GM19452 (cell line): ENCODE data around the gene C11orf24.
A peak's percentile ranks its signal among the peaks of the same experiment; 100 is the strongest.
"Not testable (repeated sequence)": the region's sequence is repeated elsewhere in the genome, so short reads cannot be mapped to it uniquely, and the experiment has no call there.

Source experiments
- ATAC-seq: cut with Tn5 transposase; IDR thresholded peaks from one replicate; pipeline ENCODE4 v1.9.1; 2021; ENCODE audit not compliant: unreplicated experiment

The C11orf24 gene

DNA sequence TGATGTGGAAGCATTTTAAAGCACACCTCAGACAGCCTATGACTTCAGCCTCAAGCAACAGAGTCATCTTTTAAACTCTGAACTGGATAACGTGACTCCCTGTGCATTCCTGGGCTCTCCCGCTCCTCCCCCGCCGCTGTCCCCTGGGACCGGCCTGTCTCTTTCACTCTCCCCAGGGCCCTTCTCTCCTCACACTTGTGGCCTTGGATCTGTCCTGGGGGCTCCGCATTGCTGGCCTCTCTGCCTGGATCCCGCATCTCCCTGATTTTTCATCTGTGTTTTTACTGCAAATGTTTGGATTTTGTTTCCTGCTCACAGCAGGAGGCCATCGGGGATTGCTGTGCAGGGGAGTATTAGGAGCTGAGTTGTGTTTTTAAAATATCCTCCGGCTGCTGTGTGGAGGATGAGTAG is 15.4 kb downstream of the C11orf24 start:
- no peak for ATAC-seq

DNA sequence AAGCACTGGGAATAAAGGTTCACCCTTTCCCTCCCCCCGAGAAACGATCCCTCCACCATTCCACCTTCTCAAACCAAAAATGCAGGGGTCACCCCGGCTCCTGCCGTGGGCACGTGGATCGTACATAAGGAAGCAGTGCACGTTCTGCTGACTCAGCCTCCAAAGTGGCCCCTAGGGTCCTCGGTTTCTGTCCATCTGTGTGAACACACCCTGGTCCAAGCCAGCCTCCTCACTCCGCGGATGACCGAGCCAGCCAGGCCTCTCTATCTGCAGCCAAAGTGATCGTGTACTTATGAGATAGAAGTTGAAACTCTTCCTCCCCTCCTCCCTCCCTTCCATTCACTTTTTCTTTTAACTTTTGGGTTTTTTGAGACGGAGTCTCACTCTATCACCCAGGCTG is 16.2 kb downstream of the C11orf24 start:
- no peak for ATAC-seq

DNA sequence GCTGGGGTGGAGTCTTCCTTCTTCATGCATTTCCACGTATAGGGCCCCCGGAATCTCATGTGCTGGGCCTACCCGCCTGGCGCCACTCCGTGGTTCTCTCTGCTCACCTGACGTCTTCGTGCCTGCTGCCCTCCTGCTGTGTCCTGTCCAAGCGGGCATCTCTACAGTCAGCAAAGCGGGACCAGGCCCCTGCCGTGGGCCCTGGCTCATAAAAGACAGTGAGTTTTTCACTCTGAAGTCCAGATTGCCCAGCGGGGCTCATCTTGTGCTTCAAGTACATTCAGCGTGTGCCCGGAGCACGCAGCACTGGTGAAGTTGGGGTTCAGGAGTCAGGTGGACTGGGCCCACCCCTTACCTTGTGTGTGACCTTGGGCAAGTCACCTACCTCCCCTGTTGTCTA is 17.4 kb downstream of the C11orf24 start:
- ATAC-seq = no peak

DNA sequence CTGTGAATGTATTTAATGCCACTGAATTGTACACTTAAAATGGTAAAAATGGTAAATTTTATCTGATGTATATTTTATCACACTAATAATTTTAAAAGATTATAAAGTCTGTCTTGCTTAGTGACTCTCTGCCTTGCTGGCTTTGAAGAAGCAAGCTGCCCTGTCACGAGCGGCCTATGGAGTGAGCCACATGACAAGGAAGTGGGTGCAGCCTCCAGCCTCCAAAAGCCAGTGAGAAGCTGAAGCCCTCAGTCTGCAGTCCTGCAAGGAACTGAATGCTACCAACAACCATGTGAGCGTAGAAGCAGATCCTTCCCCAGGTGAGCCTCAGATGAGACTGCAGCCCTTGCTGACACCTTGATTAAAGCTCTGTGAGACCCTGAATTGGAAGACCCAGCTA is 20.0 kb downstream of the C11orf24 start:
- no peak for ATAC-seq

DNA sequence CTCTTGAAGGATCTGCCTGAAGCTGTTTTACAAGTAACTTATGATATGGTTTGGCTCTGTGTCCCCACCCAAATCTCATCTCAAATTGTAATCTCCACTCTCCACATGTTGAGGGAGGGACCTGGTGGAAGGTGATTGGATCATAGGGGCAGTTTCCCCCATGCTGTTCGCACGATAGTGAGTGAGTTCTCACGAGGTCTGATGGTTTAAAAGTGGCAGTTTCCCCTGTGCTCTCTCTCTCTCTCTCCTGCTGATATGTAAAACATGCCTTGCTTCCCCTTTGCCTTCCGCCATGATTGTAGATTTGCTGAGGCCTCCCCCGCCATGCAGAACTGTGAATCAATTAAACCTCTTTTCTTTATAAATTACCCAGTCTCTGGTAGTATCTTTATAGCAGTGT is 26.9 kb downstream of the C11orf24 start:
- ATAC-seq = not testable (repeated sequence)

DNA sequence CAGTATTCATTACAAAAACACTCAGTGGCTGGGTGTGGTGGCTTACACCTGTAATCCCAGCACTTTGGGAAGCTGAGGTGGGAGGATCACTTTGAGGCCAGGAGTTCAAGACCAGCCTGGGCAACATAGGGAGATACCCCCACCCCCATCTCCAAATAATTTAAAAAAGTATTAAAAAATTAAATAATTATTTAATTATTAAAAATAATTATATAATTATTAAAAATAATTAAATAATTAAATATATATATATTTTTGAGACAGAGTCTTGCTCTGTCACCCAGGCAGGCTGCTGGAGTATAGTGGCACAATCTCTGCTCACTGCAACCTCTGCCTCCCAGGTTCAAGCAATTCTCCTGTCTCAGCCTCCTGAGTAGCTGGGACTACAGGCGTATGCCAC is 27.9 kb downstream of the C11orf24 start:
- ATAC-seq = not testable (repeated sequence)

DNA sequence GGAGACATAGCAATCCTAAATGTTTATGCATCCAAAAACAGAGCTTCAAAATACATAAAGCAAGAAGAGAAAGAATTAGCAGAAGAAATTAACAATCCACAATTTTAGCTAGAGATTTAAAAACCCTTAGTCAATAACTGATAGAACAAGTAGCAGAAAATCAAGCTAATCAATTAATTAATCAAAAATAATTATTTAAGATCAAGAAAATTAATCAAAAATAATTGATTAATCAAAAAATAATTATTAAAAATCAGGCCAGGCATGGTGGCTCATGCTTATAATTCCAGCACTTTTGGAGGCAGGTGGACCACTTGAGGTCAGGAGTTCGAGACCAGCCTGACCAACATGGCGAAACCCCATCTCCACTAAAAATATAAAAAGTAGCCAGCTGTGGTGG is 29.2 kb downstream of the C11orf24 start:
- no peak for ATAC-seq

DNA sequence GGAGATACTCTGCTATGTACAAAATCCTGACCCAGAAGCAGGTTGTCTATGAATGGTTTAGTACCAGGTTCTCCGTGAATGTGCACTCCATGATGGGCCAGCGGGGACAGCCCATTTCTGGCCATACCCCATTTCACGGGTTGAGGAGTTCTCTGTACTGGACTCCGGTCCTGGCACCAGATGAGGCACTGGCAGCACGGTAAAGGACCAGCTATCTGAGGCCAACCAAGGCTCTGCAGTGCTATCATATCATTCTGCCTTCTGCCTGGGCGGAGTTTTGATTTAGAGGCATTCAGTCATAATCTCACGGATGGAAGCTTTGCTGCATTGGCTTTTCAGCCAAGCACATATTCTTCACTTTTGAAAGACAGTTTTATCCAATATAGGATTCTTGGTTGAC is 40.2 kb downstream of the C11orf24 start:
- no peak for ATAC-seq

DNA sequence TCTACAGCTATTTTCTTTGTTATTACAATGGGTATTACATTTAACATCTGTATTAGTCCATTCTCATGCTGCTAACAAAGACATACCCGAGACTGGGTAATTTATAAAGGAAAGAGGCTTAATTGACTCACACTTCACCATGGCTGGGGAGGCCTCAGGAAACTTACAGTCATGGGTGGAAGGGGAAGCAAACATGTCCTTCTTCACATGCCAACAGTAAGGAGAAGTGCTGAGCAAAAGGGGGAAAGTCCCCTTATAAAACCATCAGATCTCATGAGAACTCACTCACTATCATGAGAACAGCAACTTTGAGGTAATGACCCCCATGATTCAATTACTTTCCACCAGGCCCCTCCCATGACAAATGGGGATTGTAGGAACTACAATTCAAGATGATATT is 42.2 kb downstream of the C11orf24 start:
- no peak for ATAC-seq

DNA sequence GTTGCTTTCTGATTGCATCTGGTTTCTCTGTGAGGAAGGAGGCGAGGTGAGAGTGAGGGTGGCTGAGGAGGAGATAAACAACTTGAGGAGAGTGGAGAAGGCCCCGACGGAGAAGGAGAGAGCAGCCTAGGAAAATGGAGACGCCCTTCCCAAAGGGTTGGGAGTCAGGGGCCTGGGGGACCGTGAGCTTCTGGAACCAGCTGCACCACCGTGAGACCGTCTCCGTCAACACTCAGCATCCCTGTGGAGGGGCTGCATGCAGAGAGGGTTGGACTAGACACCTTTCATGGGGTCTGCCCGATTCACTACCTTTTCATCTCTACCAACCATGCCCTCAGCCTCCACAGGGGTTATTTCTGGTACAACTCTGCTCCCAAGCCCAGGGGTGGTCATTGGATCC is 45.4 kb downstream of the C11orf24 start:
- no peak for ATAC-seq

DNA sequence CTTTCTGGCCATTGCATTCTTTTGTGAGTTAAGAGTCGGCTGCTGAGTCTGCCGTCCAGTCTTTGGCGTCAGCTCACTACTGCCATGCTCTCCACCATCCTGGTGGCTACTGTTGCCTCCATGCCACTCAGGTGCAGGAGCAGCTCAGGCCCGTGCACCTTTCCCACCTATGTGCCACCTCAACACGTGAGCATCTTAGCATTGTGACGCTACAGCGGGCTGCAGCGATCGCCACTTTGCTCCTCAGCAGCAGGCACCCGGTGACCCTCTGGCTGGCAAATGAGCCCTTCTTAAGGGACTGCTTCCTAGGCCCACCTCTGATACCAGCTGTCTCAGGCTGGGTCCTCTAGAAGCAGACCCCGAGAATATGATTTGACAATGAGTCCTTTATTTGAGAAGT is 47.2 kb downstream of the C11orf24 start:
- no peak for ATAC-seq

DNA sequence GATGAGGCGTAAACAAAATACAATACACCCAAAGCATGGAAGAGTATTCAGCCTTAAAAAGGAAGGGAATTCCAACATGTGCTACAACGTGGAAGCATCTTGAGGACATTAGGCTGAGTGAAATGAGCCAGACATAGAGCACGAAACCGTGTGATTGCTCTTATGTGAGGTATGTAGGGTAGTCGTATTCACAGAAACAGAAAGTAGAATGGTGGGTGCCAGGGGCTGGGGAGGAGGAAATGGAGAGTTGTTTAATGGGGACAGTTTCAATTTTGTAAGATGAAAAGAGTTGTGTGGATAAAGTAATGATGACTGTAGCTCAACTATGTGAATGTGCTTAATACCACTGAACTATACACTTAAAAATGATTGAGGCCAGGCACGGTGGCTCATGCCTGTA is 48.5 kb downstream of the C11orf24 start:
- no peak for ATAC-seq

DNA sequence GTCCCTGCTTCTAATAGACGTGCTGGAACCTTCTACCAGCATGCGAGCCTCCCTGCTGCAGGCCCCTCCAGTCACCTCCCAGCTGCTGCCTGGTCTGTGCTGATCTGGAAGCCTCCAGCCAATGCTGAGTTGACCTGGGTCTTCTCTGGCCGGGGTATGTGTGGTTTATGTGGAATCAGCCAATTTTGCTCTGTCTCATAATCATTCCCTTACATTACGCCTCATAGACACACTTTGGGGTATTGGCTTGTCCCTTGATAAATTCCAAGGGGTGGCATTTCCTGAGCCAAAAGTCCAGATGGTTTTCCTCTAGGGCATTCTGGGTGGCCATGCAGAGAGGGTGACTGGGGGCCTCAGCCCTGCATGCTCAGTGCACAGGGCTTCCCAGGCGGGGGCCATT is 50.4 kb downstream of the C11orf24 start:
- no peak for ATAC-seq

DNA sequence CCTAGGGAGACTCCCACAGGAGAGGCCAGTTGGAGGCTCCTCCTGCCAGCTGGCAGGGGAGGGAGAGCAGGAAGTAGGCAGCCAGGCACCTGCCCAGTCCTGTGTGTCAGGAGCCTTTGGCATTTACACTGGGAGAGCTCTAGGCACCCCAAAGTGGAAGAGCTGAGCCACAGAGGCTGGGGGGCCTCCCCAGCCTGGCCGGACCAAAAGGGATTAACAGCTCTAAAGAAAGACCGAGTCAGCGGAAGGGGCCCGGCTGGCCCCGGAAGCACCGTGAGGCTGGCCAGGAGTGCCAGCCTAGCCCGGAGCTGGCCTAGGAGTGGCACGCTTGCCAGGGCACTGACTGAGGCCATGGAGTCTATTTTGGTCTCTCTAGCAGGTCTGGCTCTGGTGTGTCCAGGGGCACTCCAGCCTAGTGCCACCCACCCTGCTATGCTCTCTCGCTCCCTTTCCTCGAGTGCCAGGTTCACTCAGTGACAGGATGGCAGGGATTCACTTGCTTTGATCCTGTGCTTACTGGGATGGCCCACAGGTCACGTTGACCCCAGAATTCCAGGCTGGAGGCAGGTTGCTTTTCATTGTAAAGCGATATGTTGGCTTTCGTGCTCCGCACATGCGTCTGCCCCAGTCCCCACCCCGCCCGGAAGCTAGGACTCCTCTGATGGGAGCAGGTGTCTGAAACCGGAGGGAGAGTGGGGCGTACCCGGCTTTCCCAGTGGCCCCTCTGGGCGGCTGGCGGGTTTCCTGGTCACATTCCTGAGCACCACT is 55.4 kb downstream of the C11orf24 start:
- no peak for ATAC-seq

DNA sequence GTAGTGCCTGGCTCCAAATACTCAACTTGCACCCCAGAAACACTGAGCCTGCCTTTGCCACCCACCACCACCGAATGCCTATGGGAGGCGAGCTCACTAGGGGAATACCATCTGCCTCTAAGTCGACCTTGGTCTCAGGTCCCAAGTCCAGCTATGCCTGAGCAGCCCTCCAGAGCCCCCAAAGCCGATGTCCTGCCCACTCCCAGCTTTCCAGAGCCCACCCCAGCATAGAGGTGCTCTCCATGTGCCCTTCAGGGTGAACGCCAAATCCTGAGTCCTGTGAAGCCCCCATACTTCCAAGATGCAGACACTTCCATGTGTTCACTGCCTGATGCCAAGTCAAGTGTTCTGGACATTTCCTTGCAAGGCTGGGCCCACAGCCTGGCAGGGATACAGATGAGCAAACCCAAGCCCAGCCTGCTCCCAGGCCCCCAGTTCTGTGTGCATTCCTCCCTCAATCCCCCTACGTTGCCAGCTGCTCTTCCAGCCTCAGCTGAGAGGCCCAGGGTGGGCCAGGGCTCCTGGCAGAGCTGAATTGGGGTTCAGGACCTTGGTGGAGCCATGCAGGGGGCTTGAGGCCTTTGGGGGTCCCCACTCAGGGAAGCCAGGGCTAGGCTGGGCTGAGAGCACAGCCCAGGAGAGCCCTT is 56.1 kb downstream of the C11orf24 start:
- ATAC-seq = no peak

DNA sequence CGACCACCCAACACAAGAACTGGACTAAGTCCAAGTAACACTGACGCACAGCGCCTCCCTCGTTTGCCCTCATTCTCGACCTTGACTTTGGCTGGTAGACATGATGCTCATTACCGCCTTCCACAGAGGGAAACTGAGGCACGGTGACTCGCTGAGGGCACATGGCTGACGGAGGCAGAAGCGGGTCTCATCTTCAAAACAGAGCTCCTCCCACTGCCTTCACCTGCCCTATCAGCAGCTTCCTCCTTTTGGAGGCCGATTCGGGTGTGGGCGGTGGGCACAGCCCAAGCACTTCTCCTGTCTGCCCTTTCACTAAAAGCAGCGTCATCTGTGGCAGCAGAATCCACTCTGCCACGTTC is 56.7 kb downstream of the C11orf24 start:
- no peak for ATAC-seq

DNA sequence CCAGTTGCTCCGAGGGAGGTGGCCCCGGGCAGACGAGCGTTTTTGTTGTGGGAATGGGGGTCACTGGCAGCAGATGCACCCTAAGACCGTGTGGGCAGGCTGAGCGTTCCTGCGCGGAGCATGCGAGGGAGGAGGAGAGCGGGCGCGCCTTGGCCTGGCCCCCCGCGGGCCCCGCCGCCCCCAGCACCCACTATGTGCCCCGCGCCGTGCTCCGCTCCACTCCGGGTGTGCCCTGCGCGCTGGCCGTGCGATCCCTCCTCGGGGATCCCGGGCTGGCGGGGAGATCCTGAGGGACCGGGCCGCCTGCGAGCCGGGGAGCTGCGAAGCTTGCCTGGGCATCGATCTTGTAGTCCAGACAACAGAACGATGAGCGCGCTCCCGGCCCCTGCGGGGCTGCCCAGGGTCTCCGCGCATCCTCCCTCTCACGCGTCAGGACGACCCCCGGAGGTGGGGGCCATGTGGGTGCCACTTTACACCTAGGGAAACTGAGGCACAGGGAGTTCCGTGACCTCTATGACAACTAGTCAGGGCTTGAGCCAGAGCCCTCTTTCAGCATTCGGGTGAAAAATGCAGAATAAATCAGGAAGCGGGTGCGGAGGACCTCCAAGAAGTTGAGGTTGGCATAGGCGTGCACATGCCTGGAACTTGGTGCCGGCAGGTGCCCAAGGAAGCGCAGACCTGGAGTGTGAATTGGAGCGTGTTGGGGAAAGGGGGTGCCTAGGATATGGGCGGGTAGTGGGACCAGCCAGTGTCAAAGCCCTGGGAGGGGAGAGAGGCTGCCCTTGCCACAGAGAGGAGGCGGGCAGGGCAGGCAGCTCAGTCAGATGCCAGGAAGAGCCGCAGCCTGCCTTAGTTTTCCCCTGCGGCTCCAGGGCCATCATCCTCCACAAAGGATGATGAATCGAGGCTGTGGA is 57.3 kb downstream of the C11orf24 start:
- ATAC-seq = no peak

DNA sequence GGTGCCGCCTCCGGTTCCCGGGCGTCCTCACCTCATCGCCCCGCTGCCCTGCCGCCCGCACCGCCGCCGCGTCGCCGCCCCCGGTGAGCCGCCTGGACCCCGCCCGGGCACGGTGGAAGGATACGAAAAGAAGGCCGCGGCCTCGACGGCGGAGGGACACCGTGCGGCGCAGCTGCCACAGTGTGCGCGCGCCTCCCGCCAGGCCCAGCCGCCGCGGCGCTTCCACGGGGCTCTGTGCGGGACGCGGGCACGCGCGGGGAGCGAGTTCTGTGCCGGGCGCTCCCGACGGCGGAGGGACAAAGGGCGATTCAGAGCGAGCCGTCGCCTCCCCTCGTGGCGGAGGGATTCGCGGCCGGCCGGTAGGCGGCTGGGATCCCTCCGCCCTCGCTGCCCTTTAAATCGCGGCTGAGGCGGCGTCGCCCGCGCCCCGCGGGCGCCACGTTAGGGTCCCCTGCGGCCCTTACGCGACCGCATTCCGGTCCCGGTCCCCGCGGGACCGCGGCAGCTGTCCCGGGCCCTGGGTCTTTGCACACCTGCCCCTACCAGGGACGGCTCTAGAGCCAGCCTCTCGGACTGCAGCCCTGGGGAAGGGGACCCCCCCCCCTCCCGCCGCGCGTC is 58.1 kb downstream of the C11orf24 start:
- ATAC-seq = peak; percentile 51

DNA sequence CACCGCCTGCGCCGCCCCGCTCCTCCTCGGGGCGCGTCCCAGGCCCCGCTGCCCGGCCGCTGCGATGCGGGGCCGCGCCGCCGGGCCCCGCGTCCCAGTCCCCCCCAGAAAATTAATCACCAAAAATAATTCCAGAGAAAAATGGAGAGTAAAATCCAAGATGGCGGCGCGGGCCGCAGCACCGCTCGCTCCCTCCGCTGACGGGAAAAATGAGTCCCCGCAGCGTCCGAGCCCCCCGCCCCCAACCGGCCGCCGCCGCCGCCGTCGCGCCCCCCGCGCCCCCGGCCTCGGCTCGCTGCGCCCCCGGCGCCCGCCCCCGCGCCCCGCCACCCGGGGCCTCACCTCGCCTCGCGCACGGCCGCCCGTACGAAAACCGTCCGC is 58.6 kb downstream of the C11orf24 start, which contains the start of gene KMT5B:
TSS of gene KMT5B (minus strand) at position 162 of the 381 bp plus-strand sequence. CDS start 23,220 bp downstream, outside the sequence.
- peak; percentile 5 for ATAC-seq

DNA sequence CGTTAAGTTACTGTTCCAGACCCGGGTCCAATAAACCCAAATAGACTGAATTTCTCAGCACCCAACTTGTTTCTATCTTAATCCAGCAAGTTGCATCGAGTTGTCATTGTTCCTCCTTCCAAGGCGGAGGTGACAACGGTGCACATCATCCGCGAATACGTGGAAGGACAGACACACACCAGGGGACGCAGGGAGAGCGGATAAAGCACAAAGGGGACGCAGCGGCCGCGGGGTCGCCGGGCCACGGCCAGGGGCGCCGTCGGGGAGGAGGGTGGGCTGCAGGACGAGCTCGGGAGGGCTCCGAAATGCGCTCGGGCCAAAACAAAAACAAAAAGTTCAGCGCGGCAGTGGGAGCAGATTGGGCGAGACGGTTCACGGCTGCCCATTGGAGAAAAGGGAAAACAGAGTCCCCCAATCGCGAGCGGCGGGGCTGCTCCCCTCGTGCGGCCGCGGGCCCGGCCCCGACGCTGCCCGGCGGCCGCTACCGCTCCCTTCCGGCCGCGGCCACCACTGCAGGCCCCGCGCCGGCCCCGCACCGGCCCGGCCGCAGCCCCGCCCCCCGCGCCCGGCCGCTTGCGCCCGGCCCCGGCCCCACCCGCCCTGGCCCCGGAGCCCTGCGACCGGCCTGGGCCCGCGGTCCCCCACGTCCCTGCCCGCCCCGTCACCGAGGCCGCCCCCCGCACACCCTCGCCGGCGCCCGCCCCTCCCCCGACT is 59.2 kb downstream of the C11orf24 start:
- peak; percentile 49 for ATAC-seq

DNA sequence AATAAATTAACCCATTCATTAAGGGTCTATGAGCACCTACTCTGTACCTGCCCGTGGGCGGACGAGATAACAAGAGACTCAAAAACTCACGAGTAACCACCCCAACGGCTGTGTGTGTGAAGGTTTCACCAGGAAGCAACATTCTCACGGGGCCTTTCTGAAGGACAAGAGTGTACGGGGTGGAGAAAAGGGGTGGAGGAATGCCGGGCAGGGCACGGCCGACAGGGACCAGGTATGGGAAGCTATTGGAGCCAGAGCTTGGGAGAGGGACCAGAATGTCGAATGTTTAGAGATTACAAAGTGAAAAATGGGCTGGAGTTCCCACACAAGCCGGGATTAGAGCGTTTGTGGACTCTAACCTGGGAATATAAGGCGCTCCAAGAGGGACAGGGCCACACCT is 60.2 kb downstream of the C11orf24 start:
- no peak for ATAC-seq
